Renal cortical epithelial cell (primary cell): ENCODE results near the gene C2orf92. TPM values are rescaled to one million over a fixed set of nuclear protein-coding genes. Genes with fewer than 3 reads are reported as not detected.

Source experiments
- DNase-seq: peaks from one replicate; pipeline ENCODE4 v3.0.0-alpha.2; 2011; ENCODE audit warnings: low read depth
- total RNA-seq: library from RNA; depleted of rRNA; stranded (reverse); fragments of >200 nt; gene quantifications from 2 replicates; pipeline ENCODE4 v1.2.3, GENCODE V29; 2014

C2orf92 gene
- total RNA-seq, 1 donor from 2014 or later: 3.9 TPM

GRCh38 chr2:97714084-97714949 lies 44.8 kb downstream of the C2orf92 start:
- DNase-seq: no peak

- DNase-seq: no peak
These were observed 45.6 kb downstream of the C2orf92 start for GRCh38 chr2:97714950-97715652.

- no peak for DNase-seq
These were observed 46.6 kb downstream of the C2orf92 start for GRCh38 chr2:97715951-97716694.

- no peak for DNase-seq
These were observed 47.4 kb downstream of the C2orf92 start for GRCh38 chr2:97716695-97717612.

- DNase-seq: no peak
These were observed 48.1 kb downstream of the C2orf92 start for GRCh38 chr2:97717613-97717995.

- DNase-seq: no peak
These were observed 48.8 kb downstream of the C2orf92 start for GRCh38 chr2:97718051-97718882.

GRCh38 chr2:97718942-97719341 lies 49.4 kb downstream of the C2orf92 start:
- DNase-seq: no peak

GRCh38 chr2:97719362-97720155 lies 50.0 kb downstream of the C2orf92 start:
- no peak for DNase-seq

GRCh38 chr2:97720746-97721145 lies 51.2 kb downstream of the C2orf92 start:
- no peak for DNase-seq

- no peak for DNase-seq
These were observed 52.7 kb downstream of the C2orf92 start for GRCh38 chr2:97722227-97722626.

GRCh38 chr2:97723156-97724072 lies 53.9 kb downstream of the C2orf92 start:
- DNase-seq: no peak

- DNase-seq: no peak
These were observed 54.5 kb downstream of the C2orf92 start for GRCh38 chr2:97724073-97724410.

- DNase-seq: no peak
These were observed 55.0 kb downstream of the C2orf92 start for GRCh38 chr2:97724501-97724900.

- no peak for DNase-seq
These were observed 55.6 kb downstream of the C2orf92 start for GRCh38 chr2:97724946-97725688.

GRCh38 chr2:97726261-97727064 lies 57.0 kb downstream of the C2orf92 start:
- no peak for DNase-seq

GRCh38 chr2:97727296-97727695 lies 57.8 kb downstream of the C2orf92 start:
- DNase-seq: no peak
